ENCODE measurements around the gene PTPRK. TPM values are rescaled to one million over a fixed set of nuclear protein-coding genes. Genes with fewer than 3 reads are reported as not detected.
A peak's percentile ranks its signal among the peaks of the same experiment; 100 is the strongest.

PTPRK gene
- total and polyA plus RNA-seq, 2 of the 13 experiments (the other 11 are each of a cell fraction or from before 2014, with no cell fraction given), result 43.6 to 98.3 TPM

GRCh38 chr6:128498234-128498633 lies 22.2 kb downstream of the PTPRK start:
- DNase-seq (ENCODE audit: low spot score) (no peak), ATAC-seq (no peak), FAIRE-seq (no peak)
- CTCF ChIA-PET (ENCODE audit: low intra/inter-chr PET ratio, low total read pairs), result no interaction called here
- no TSS peak for BruUV-seq (replicated peaks)
- Histone ChIP-seq H4K20me1 (ENCODE audit: insufficient read depth, low read length) (no peaks in the 10 kb centered on the region), H3K4me3 (replicated peaks in 1 of 3; ENCODE audit: insufficient read depth in 1 of 3, low read depth in 2 of 3, low read length in 3 of 3) (peak overlapping the region in 2 of 3 experiments; percentile 0 to 13; a peak in 2 of 6 replicates), H3K27me3 (ENCODE audit: control insufficient read depth in 1 of 2, insufficient read depth in 2 of 2, low read length in 2 of 2) (no peaks in the 10 kb centered on the region), H3K79me2 (ENCODE audit: insufficient read depth, low read length) (peaks cover 97% of the 10 kb centered on the region), H3K4me2 (ENCODE audit: low read depth, low read length) (peak overlapping the region; percentile 68), H3K36me3 (replicated peaks in 1 of 2; ENCODE audit: control insufficient read depth in 1 of 2, insufficient read depth in 2 of 2, low read length in 2 of 2) (peaks cover 0 to 3% of the 10 kb centered on the region in 2 experiments; a peak in 4 of 5 replicates), H2AFZ (ENCODE audit: low read length) (no peak overlapping the region), H3K9me3 (ENCODE audit: low read length) (no peaks in the 10 kb centered on the region), H3K9ac (ENCODE audit: insufficient read depth, low read depth, low read length) (peak overlapping the region; percentile 31), H3K4me1 (ENCODE audit: insufficient read depth, low read length) (peaks cover 88% of the 10 kb centered on the region), H3K27ac (ENCODE audit: extremely low read length, insufficient read depth, low read length) (peak overlapping the region; percentile 91)
- in situ Hi-C loops (cut with HindIII; ENCODE audit: extremely low pct_ligation_motif_present, low pct_unique_long_range_greater_than_20kb) (no loop called here), intact Hi-C loops (cut with micrococcal nuclease; ENCODE audit: unreplicated experiment) (no loop called here)
- POLR2A ChIA-PET, result interaction anchor here (2.2 to 5.3 kb wide), 3 partner anchors 11 to 22 kb away, joined by 10 to 63 read pairs (median 30); partner anchors contain the start of gene PTPRK
- 16% methylated on average over 2 of the region's 2 CpGs for WGBS (ENCODE audit: low lambda C conversion rate)
- TF ChIP-seq ZNF160 (CRISPR knock-in tag; IDR thresholded peaks at IDR 0.05) (no peak), BRF2 (CRISPR knock-in tag; IDR thresholded peaks at IDR 0.05) (no peak), ARID5B (CRISPR knock-in tag; IDR thresholded peaks at IDR 0.05) (peak; percentile 53; the same call in 1 of the 2 replicates), PCBP1 (IDR thresholded peaks at IDR 0.05; ENCODE audit: borderline replicate concordance, low read depth, low read length) (no peak), CBX2 (IDR thresholded peaks at IDR 0.05; ENCODE audit: low read depth, low read length) (no peak), CBX2 (CRISPR knock-in tag; IDR thresholded peaks at IDR 0.05; ENCODE audit: low read depth) (no peak), ZNF691 (CRISPR knock-in tag; IDR thresholded peaks at IDR 0.05; ENCODE audit: borderline replicate concordance, low read depth) (no peak), FOXA3 (CRISPR knock-in tag; IDR thresholded peaks at IDR 0.05) (peak; percentile 46; the same call in 1 of the 2 replicates), SP5 (CRISPR knock-in tag; IDR thresholded peaks at IDR 0.05; ENCODE audit: borderline replicate concordance, low read depth) (no peak), NR3C1 (CRISPR knock-in tag; IDR thresholded peaks at IDR 0.05) (no peak), GATAD1 (CRISPR knock-in tag; IDR thresholded peaks at IDR 0.05) (no peak), PATZ1 (CRISPR knock-in tag; IDR thresholded peaks at IDR 0.05) (peak; percentile 61; the same call in 1 of the 2 replicates), NFIB (CRISPR knock-in tag; IDR thresholded peaks at IDR 0.05; ENCODE audit: borderline replicate concordance) (no peak), RFX1 (IDR thresholded peaks at IDR 0.05) (no peak), JUND (CRISPR knock-in tag; IDR thresholded peaks at IDR 0.05) (no peak), ZNF780A (CRISPR knock-in tag; IDR thresholded peaks at IDR 0.05) (no peak), SKI (IDR thresholded peaks at IDR 0.05; ENCODE audit: partially characterized antibody) (no peak)

Data from HepG2 (cell line).